GM21717 (cell line): ENCODE data around the gene ZSWIM8.
"Not testable (repeated sequence)": the region's sequence is repeated elsewhere in the genome, so short reads cannot be mapped to it uniquely, and the experiment has no call there.

Source experiments
- ATAC-seq: cut with Tn5 transposase; IDR thresholded peaks from one replicate; pipeline ENCODE4 v1.9.1; 2021; ENCODE audit warnings: mild to moderate bottlenecking, moderate library complexity; ENCODE audit not compliant: unreplicated experiment

Gene ZSWIM8

GRCh38 chr10:73785211-73785720, at the start of gene ZSWIM8:
Gene ZSWIM8, plus strand, starts transcription at chr10:73785606. Its CDS starts 273 bp downstream, at chr10:73785879.
- ATAC-seq, result peak; percentile 71

DNA sequence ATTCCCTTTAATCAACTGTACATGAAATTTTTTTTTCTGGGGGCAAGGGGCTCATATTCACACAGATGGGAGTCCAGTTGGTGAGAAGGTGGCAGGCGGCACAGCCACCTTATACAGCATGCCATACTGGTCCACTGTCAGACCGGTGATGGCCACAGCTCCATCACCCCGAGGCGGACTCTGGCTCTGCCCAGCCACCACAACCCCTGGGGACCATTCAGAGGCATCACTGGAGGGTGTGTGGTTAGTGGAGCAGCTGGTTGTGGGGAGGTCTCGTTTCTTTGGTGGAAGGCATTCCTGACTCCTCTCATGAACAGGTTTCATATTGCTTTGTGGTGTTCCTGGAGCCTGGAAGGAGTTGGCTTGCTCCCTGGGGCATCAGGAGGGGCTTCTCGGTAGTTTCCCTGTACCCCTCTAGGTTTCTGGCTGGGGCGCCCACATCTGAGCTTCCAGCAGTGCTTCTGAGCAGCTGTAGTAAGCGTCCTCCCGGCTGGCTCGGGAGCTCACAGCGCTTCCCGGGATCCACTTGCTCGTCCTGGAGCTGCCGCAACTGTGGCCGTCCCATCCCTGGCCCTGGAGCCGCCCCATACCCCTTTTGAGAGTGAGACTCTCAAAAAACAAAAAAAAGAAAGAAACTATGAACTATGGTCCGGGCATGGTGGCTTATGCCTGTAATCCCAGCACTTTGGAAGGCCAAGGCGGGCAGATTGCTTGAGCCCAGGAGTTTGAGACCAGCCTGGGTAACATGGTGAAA, 44.7 kb upstream of the ZSWIM8 start:
- ATAC-seq, result not testable (repeated sequence)

- ATAC-seq, result no peak
Measured at GRCh38 chr10:73742454-73742734, 43.0 kb upstream of the ZSWIM8 start.

- ATAC-seq, result no peak
Measured at GRCh38 chr10:73743327-73743904, 42.0 kb upstream of the ZSWIM8 start.

DNA sequence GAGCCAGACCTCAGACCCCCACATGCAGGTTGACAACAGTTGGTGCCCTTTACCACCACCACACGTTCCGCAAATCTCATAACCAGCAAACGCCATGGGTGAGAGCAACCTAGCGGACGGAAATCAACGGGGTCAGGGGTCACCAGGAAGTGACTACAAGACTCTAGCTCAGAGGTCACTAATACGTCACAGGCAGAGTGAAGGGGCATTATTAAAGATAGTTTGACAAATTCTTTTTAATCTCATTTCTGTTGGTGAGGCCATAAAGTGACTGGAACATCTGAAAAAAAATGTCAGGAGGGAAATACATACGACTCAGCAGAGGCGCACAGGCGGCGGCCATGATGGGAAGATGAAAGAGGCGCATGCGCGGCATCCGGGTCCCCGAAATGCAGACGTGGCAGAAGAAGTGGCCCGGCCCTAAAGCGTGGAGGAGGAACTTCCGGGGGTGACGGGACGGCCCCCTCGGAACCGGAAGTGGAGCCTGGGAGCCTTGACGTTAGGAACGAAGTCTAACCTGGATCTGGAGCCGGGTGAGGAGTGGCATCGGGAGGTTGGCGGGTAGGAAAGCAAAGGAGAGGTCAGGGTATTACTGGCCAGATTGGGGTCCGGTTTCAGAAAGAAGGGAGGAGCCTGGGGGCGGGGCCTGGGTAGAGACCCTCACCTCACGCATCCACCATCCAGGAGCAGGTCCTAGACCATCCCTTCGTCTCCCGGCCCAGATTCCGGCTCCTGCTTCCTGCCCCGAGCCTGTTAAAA, 41.3 kb upstream of the ZSWIM8 start, which contains the start of gene SEC24C:
Gene SEC24C (plus strand): TSS at position 468 of the 759 bp plus-strand sequence. CDS start 2,461 bp downstream, outside the sequence.
- ATAC-seq, result peak; percentile 80

DNA sequence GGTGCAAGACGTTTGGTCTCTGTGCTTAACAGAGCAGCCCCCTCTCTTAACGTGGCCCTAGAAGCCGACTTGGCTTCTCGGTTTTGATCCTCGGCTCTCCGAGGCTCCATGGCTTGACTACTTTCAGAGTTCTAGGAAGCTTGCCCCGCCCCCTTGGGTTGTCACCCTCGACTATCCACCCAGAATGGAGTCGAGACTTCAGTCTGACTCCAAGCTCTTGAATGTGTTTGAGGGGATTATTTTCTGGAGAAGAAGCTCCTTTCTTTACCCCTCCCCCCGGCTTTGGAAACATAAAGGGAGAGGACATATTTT, 40.8 kb upstream of the ZSWIM8 start:
- ATAC-seq, result peak; percentile 36

- ATAC-seq, result no peak
Measured at GRCh38 chr10:73746721-73747120, 38.7 kb upstream of the ZSWIM8 start.

DNA sequence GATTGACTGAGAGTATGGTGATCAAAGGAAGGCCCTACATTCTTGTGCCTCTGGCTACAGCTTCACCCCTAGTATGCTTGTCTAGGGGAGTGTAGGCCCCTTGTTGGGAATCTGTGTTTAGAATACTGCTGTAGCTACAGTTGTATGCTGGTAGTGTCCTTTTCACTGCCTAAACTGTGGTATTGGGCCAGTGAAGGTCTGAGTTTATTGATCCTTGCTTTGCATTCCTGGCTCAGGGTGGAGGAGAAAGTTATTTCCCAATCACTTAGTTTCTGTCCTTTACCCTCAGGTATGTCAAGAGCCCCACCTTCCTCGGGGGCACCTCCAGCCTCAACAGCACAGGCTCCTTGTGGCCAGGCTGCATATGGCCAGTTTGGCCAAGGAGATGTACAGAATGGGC, 34.6 kb upstream of the ZSWIM8 start:
- ATAC-seq, result no peak

- ATAC-seq, result no peak
Measured at GRCh38 chr10:73756183-73756582, 29.2 kb upstream of the ZSWIM8 start.

DNA sequence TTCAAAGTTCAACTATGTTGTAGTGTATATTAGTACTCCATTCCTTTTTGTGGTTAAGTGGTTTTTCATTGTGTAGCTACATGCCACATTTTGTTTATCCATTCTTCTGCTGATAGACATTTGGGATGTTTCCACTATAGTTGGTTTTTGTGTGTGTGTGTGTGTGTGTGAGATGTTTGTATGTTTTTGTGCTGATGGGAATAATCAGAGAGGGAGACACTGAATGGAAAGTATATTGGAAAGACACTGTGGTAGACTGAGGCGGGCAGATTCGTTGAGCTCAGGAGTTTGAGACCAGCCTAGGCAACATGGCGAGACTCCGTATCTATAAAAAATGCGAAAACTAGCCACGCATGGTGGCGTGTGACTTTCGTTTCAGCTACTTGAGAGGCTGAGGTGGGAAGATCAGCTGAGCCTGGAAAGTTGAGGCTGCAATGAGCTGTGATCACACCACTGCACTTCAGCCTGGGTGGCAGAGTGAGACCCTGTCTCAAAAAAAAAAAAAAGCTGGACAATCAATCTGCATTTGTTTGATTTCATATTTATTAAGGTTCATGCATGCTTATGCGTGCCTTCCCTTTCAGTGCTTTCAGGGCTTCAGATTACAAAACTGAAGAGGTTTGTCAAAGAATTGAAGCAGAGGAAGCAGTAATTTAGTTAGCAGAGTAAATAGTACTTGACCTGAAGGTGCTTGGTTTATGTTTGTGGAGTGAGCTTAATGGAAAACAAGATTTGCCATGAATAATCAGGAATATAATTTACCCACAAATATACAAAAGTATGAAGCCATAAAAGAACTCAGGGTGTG, 26.5 kb upstream of the ZSWIM8 start:
- no peak for ATAC-seq

GRCh38 chr10:73759512-73760115, 25.8 kb upstream of the ZSWIM8 start:
- no peak for ATAC-seq

DNA sequence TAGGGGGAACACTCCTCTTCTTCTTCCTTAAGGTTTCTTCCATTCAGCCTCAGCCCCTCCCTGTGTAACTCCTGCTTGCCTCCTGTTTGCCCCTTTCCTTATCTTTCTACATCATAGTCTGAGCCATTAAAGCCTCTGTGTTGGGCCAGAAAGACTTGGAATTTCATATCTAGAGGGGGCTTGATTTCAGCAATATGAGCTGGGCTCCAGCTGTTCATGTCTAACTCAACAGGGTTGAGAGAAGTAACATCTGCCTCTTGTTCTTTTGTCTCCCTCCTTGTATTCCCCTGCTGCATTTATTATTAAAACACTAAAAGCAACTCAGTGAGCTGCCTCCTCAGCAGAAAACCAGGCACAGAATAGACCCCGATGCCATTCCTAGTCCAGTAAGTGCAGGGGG, 23.6 kb upstream of the ZSWIM8 start:
- no peak for ATAC-seq

DNA sequence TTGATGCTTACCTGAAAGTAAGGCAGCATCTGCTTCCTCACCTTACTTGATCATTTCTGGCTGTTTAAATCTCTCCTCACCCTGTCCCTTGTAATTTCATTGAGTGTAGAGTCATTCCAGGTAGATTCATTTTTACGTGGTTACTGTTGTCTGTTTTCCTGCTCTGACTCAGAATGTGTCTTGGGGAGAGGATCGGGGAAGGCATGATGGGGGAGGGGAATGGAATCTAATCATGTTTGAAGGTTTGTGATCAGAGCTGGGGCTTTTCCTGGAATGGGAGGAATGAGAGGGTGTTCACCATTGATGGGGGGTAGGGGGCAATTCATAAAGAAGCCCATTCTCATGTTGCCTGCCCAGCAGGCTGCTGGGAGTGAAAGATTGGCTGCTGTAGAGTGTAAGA, 22.5 kb upstream of the ZSWIM8 start:
- no peak for ATAC-seq

GRCh38 chr10:73763343-73763742, 22.1 kb upstream of the ZSWIM8 start:
- ATAC-seq, result no peak

DNA sequence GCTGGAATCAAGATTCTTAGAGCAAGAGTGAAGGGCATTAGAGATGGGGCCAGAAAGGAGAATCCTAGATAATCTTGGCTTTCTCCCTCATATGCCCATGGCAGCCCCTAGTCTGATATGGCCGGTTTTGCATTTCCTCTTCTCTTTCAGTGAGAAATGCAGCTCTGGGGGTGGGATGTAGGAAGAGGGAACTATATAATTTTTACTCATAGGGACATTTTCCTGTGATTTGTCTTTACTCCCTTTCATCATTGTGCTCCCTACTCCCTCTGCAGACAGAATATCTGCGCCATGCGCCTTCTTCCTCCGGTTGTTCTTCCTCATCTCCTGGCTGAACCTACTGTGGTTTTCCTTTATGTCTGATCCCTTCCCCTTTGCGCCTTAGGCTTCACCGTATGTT, 20.3 kb upstream of the ZSWIM8 start:
- ATAC-seq, result no peak

- no peak for ATAC-seq
Measured at GRCh38 chr10:73768881-73769280, 16.5 kb upstream of the ZSWIM8 start.

DNA sequence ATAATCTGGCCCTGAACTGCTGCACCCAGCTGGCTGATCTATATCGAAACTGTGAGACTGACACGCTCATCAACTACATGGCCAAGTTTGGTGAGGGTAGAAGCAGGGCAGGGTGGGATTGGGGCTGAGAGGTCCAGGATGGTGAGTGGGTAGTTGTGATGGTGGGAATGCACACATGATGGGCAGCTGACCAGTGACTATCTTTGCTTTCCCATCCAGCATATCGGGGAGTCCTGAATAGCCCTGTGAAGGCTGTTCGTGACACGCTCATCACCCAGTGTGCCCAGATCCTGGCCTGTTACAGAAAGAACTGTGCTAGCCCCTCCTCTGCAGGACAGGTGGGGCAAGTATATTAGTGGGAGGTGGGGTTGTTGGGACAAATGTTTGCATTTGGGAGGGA, 16.0 kb upstream of the ZSWIM8 start:
- ATAC-seq, result no peak

- peak; percentile 50 for ATAC-seq
Measured at GRCh38 chr10:73771722-73772280, 13.6 kb upstream of the ZSWIM8 start.

GRCh38 chr10:73772281-73773151, 12.9 kb upstream of the ZSWIM8 start:
- ATAC-seq, result peak; percentile 64
